GM10248 (cell line): Measurements from ENCODE around the gene ITGB1.
"Not testable (repeated sequence)": the region's sequence is repeated elsewhere in the genome, so short reads cannot be mapped to it uniquely, and the experiment has no call there.

ENCODE experiments used
- CTCF ChIA-PET: fragments of 300-600 bp; sonication (Branson Sonifier 250); formaldehyde crosslinking; extraction: SDS; loops from one replicate; lab custom pipeline; 2021; ENCODE audit warnings: antibody characterized with exemption; lab: Yijun Ruan, JAX
- POLR2A ChIA-PET: fragments of 350-650 bp; sonication (Branson Sonifier 250); formaldehyde crosslinking; extraction: SDS; loops from one replicate; lab custom pipeline; 2020; ENCODE audit warnings: antibody characterized with exemption; lab: Yijun Ruan, JAX
- DNase-seq: peaks from one replicate; pipeline ENCODE4 v3.0.0; 2012; ENCODE audit errors: extremely low spot score
- CTCF ChIP-seq: IDR thresholded peaks from 2 replicates; pipeline ENCODE4 v1.5.1; 2012; ENCODE audit warnings: mild to moderate bottlenecking, low read depth; ENCODE audit errors: extremely low read depth, missing control alignments, control extremely low read depth

Gene ITGB1

GRCh38 chr10:32980558-32981468 is 22.8 kb upstream of the ITGB1 start:
- peak; percentile 66 for DNase-seq
- TF ChIP-seq CTCF: no peak
- CTCF ChIA-PET: interaction anchor here (0.8 to 2.1 kb wide), 5 partner anchors 10 to 161 kb away, joined by 3 to 12 read pairs (median 4); no protein-coding TSS in a partner anchor
- POLR2A ChIA-PET: no interaction called here

DNA sequence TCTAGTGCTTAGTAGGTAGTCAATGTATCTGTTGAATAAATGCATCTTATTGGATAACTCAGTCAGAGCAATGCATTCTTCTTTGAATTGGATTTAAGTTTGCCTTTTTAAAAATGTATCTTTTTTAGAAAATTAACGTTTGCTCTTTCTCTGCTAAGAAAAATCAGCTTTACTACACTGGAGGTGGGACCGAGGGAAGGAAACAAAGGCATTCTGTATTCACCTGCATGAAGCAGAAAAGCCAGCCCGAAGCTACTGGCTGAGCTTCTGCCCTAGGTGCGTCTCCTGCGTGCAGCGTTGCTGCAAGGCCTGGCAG is 22.2 kb upstream of the ITGB1 start:
- ChIA-PET CTCF (interaction anchor here (0.8 to 2.1 kb wide), 4 partner anchors 20 to 161 kb away, joined by 3 to 12 read pairs (median 4); no protein-coding TSS in a partner anchor), POLR2A (no interaction called here)
- no peak for TF ChIP-seq CTCF
- DNase-seq: no peak

- POLR2A ChIA-PET, DNase-seq: not testable (repeated sequence)
- CTCF ChIA-PET: interaction anchor here (0.8 to 1.3 kb wide), 2 partner anchors 20 to 37 kb away, joined by 3 read pairs; no protein-coding TSS in a partner anchor
Observed at GRCh38 chr10:32979719-32980118, 21.7 kb upstream of the ITGB1 start.

DNA sequence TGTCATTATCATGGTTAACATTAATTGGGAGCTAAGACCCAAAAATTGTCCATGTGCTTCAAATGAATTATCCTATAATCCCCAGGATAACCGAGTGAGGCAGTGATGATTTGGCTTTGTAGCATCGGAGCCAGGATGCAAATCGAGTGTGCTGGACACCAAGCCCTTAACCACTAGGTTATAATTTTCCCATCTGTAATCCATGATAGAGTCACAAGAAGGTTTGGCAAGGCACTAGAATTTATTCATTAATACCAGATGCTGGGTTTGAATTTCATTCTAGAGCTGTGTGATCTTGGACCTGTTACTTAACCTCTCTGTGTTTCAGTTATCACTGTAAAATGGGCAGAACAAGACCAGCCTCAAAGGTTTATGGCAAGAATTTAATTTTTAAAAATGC is 21.0 kb upstream of the ITGB1 start:
- no peak for TF ChIP-seq CTCF
- CTCF ChIA-PET: interaction anchor here (0.8 to 1.3 kb wide), 2 partner anchors 19 to 36 kb away, joined by 3 read pairs; no protein-coding TSS in a partner anchor
- POLR2A ChIA-PET: no interaction called here
- no peak for DNase-seq

DNA sequence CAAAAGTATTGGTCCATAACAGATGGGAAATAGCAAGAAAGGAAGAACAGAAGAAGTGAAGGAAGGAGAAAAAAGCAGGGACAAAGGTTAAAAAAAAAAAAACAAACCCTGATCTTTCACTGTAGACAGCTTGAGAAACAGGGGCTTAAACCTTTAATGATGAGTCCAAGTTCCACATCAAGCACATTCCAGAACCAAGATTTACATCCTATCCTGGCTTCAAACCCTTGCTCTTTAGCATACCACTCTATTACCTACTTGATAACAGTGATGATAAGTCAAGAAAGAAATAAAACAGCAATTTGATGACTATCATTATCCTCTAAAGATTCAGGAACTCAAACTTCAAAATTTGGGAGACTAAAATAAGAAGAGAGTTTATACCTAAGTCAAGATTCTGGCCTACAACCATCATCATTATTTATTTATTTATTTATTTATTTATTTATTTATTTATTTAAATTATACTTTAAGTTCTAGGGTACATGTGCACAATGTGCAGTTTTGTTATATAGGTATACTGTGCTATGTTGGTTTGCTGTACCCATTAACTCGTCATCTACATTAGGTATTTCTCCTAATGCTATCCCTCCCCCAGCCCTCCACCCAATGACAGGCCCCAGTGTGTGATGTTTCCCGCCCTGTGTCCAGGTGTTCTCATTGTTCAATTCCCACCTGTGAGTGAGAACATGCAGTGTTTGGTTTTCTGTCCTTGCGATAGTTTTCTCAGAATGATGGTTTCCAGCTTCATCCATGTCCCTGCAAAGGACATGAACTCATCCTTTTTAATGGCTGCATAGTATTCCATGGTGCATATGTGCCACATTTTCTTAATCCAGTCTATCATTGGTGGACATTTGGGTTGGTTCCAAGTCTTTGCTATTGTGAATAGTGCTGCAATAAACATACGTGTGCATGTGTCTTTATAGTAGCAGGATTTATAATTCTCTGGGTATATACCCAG is 20.1 kb upstream of the ITGB1 start:
- POLR2A ChIA-PET, DNase-seq: not testable (repeated sequence)
- CTCF ChIA-PET: interaction anchor here (1.3 to 1.5 kb wide), 2 partner anchors 10 to 35 kb away, joined by 3 read pairs; no protein-coding TSS in a partner anchor

DNA sequence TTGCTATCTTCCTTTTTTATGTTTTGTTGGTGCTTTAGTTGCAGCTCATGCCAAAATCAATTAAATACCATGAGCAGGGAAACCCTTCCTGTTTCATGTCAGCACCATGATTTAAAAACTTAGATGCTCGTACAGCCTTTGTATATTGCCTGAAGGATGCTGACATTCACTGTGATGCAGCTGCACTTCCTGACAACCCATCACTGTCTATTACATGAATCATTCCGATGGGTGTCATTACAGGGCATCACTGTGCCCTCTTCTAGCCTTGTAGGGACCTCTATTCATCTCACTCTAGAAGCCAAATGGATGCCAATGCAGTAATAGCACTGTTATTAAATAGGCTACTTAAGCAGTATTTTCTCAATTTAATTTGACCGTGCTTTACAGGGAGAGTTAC is 18.3 kb upstream of the ITGB1 start:
- ChIA-PET POLR2A (no interaction called here), CTCF (interaction anchor here (1.0 to 1.5 kb wide), 4 partner anchors 12 to 38 kb away, joined by 3 read pairs; no protein-coding TSS in a partner anchor)
- no peak for TF ChIP-seq CTCF
- no peak for DNase-seq

- DNase-seq: no peak
- CTCF ChIA-PET: interaction anchor here (1.6 kb wide), 1 partner anchor 14 kb away, joined by 5 read pairs; no protein-coding TSS in a partner anchor
- POLR2A ChIA-PET: no interaction called here
- no peak for TF ChIP-seq CTCF
Observed at GRCh38 chr10:32972929-32973328, 14.9 kb upstream of the ITGB1 start.
